ENCODE results near the gene PRKAR1B. TPM values are rescaled to one million over a fixed set of nuclear protein-coding genes. Genes with fewer than 3 reads are reported as not detected.

Gene PRKAR1B
- total RNA-seq, 1 experiment from 2014 or later, result 14.1 TPM

- H3K9ac ChIP-seq (ENCODE audit: low read length), result no peak overlapping the region
- ChIA-PET POLR2A (no interaction called here), CTCF (no interaction called here), RAD21 (ENCODE audit: low non-redundant PET in 1 of 2, low total read pairs in 2 of 2, uncharacterized antibody in 2 of 2, unreplicated experiment in 2 of 2) (no interaction called here)
- no peaks in the 10 kb centered on the region for H3K9me2 ChIP-seq (ENCODE audit: insufficient read depth)
- no peak for TF ChIP-seq JUND (IDR thresholded peaks at IDR 0.05)
- TF ChIP-seq YY1 (IDR thresholded peaks at IDR 0.05; ENCODE audit: extremely low read depth, insufficient replicate concordance, low read depth, low read length), result no peak
- no peak for TF ChIP-seq EZH2 (IDR thresholded peaks at IDR 0.05)
- TF ChIP-seq REST (IDR thresholded peaks at IDR 0.05; ENCODE audit: low read depth), result no peak
- TF ChIP-seq, protein P1, sequence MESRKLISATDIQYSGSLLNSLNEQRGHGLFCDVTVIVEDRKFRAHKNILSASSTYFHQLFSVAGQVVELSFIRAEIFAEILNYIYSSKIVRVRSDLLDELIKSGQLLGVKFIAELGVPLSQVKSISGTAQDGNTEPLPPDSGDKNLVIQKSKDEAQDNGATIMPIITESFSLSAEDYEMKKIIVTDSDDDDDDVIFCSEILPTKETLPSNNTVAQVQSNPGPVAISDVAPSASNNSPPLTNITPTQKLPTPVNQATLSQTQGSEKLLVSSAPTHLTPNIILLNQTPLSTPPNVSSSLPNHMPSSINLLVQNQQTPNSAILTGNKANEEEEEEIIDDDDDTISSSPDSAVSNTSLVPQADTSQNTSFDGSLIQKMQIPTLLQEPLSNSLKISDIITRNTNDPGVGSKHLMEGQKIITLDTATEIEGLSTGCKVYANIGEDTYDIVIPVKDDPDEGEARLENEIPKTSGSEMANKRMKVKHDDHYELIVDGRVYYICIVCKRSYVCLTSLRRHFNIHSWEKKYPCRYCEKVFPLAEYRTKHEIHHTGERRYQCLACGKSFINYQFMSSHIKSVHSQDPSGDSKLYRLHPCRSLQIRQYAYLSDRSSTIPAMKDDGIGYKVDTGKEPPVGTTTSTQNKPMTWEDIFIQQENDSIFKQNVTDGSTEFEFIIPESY (IDR thresholded peaks at IDR 0.05; ENCODE audit: extremely low read depth, insufficient replicate concordance, low read length), result no peak
- H3K9me3 ChIP-seq (ENCODE audit: control insufficient read depth in 1 of 2, insufficient read depth in 1 of 2, low read depth in 1 of 2, low read length in 2 of 2), result no peaks in the 10 kb centered on the region
- no peaks in the 10 kb centered on the region for H3K79me2 ChIP-seq (ENCODE audit: insufficient read depth, low read length)
- H4K20me1 ChIP-seq (ENCODE audit: insufficient read depth), result no peaks in the 10 kb centered on the region
- BruUV-seq (replicated peaks), result no TSS peak
- no peak overlapping the region for H3K27ac ChIP-seq (ENCODE audit: low read depth, low read length)
- DNase-seq (ENCODE audit: low read depth, low spot score) (no peak), ATAC-seq (no peak)
- no peak overlapping the region for H3K4me2 ChIP-seq (ENCODE audit: low read length)
- no peak overlapping the region for H3K4me3 ChIP-seq (replicated peaks in 1 of 2; ENCODE audit: low read depth in 1 of 2, low read length in 2 of 2)
- intact Hi-C loops (cut with micrococcal nuclease), result no loop called here
- no peak overlapping the region for H2AFZ ChIP-seq (ENCODE audit: low read depth, low read length, poor library complexity, severe bottlenecking)
- no peaks in the 10 kb centered on the region for H3K36me3 ChIP-seq (ENCODE audit: control insufficient read depth in 1 of 2, insufficient read depth in 2 of 2, low read length in 2 of 2)
- H3K27me3 ChIP-seq (ENCODE audit: insufficient read depth, low read length), result no peaks in the 10 kb centered on the region
- H3K4me1 ChIP-seq (ENCODE audit: control insufficient read depth in 1 of 2, insufficient read depth in 2 of 2, low read length in 2 of 2), result no peaks in the 10 kb centered on the region
These were observed 61.9 kb downstream of the PRKAR1B start for GRCh38 chr7:664997-665735.

All from HCT116 (cell line).